ENCODE data around the gene RASGRP3.

DNA sequence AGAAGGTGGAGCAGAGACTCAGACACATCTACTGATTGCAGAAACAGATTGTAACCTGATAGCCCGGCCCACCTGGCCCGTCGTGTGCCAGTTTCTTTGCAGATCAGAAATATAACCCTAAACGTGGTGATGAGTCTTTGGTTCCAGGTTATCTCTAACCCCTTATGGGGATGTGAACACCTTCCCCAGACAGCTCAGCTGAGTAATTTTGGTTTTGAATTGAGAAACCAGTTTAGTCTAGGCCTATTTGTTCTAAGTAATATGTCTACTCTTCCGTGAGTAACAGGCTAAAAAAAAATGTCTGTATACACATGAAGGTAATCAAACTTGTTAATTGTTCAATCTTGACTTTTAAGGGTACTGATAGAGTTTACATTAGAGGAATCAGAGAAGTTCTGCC, 35.7 kb downstream of the RASGRP3 start:
- TF ChIP-seq, protein P1, sequence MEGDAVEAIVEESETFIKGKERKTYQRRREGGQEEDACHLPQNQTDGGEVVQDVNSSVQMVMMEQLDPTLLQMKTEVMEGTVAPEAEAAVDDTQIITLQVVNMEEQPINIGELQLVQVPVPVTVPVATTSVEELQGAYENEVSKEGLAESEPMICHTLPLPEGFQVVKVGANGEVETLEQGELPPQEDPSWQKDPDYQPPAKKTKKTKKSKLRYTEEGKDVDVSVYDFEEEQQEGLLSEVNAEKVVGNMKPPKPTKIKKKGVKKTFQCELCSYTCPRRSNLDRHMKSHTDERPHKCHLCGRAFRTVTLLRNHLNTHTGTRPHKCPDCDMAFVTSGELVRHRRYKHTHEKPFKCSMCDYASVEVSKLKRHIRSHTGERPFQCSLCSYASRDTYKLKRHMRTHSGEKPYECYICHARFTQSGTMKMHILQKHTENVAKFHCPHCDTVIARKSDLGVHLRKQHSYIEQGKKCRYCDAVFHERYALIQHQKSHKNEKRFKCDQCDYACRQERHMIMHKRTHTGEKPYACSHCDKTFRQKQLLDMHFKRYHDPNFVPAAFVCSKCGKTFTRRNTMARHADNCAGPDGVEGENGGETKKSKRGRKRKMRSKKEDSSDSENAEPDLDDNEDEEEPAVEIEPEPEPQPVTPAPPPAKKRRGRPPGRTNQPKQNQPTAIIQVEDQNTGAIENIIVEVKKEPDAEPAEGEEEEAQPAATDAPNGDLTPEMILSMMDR (IDR thresholded peaks at IDR 0.05 in 8 of 11, conservative IDR thresholded peaks at IDR 0.05 in 3 of 11), result no peak
- no peak for TF ChIP-seq POLR2A (IDR thresholded peaks at IDR 0.05)
